HG03159 (cell line): Measurements from ENCODE around the gene REEP6.
"Not testable (repeated sequence)": the region's sequence is repeated elsewhere in the genome, so short reads cannot be mapped to it uniquely, and the experiment has no call there.

Experiments
- ATAC-seq: cut with Tn5 transposase; IDR thresholded peaks from one replicate; pipeline ENCODE4 v1.9.1; 2021; ENCODE audit warnings: mild to moderate bottlenecking, moderate library complexity; ENCODE audit not compliant: unreplicated experiment

The REEP6 gene

DNA sequence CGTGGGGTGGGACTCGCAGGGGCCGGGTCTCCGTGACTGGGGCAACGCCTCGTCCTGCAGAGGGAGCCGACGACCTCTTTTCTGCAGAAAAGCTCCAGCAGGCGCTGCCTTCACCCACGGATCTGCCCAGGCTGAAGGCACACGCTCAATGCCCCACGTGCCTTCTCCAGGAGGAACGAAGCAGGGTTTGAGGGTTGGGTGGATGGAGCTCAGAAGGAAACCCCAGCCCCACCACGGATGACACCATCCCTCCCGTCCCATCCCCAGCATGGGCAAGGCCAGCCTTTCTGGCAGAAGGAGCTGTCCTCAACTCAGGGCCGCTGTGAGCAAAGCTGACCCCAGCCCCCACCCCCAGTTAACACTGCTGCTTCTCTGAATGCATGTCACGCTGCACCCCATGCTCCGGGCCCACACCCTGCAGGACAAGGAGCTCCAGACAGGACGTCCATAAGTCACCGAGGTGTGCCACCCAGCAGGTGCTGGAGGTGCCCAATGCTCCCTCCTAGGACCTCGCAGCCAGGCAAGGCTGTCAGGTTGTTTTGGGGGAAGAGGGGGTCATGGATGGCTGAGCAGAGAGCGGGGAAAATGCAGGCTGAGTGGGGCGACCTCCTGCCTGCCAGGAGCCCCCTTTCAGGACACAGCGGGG is 19.3 kb upstream of the REEP6 start:
- ATAC-seq: no peak

GRCh38 chr19:1472231-1473084 is 18.5 kb upstream of the REEP6 start:
- no peak for ATAC-seq

DNA sequence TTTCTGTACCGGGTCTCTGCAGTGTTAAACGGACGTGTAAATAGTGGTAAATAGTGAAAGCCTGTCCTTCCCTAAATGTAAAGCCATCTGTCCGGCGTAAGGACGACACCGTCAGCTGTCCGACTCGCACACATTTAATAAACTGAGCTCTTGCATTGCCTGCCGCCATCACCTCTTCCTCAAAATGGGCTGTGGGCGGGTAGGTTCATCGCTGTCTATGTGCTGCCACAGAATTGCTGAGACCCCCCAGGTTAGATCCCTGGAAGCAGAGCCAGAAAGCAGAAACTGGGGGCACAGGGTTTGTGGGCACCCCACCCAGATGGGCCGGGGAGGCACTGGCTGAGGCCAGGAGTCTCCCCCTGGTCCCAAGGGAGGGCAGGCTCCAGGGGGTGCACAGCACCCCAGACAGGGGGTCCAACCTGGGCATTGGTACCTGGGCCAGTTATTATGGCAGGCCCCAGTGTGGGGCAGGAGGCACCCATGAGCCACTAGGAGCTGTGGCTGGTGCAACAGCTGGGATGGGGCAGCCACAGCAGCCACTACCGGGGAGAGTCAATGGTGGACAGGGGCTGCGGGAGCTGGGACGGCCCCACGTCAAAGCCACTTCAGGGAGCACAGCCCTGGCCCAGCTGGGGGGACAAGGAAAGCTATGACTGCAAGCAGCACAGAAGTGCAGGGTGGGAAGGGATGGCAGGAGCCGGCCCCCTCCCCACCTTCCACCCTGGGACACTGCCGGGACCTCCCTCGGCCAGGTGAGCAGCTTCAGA is 17.7 kb upstream of the REEP6 start:
- no peak for ATAC-seq

DNA sequence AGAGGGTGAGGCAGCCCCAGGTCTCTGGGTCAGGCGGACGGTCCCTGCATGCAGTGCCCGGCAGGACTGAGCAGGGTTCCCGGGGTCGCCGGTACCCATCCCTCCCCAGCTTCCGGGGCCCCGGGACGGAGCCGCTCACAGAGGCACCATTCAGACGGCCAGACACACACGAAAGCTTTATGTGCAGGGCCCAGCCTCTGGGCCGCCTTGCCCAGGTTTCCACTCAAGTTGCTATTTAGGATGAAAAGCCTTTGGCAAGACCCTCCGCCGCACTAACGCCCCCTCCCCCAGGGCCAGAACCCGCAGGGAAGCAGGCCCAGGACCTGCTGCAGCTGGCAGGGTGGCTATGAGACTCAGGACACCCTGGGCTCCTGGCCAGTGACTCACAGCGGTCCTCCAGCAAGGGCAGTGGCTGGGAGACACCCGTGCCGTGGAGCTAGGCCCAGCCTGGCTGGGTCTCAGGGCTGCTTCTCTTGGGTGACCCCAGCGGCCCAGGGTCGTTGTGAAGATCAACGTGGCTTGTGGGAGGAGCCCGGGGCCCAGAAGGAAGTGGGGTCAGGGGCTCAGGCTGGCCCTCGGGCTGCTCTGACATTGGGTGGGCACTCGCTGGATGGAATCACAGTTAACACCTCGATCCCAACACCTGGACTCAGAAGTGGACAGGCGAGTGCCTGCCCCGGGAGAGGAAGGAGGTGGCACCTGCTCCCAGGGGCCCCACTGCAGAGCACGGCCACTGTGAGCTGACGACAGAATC is 16.8 kb upstream of the REEP6 start:
- no peak for ATAC-seq

DNA sequence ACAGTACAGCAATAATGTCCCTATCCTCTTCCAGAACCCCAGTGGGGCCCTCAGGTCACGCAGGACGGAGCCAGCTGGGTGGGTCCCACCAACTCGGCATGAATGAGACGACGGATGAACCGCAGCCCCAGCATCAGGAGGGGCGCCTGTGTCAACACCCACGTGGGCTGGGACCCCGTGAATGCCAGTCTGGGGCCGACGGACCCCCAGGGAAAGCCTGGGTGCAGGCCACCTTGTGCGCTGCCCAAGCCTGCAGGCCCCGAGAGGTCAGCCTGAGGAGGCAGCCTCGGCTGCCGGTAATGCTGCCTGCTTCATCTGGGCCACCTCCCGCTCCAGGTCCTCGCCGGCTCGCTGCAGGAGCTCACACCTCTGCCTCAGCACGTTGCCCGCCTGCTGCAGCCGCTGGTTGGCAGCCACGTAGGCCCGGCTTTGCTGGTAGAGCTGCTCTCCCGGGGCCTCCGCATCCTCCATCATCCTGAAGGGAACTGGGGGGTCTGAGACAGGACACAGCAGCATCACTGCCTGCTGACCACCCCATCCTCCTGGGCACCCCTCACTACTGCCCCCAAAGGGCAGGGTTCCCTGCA is 16.1 kb upstream of the REEP6 start:
- no peak for ATAC-seq

GRCh38 chr19:1475751-1476437 is 15.1 kb upstream of the REEP6 start:
- ATAC-seq: no peak

DNA sequence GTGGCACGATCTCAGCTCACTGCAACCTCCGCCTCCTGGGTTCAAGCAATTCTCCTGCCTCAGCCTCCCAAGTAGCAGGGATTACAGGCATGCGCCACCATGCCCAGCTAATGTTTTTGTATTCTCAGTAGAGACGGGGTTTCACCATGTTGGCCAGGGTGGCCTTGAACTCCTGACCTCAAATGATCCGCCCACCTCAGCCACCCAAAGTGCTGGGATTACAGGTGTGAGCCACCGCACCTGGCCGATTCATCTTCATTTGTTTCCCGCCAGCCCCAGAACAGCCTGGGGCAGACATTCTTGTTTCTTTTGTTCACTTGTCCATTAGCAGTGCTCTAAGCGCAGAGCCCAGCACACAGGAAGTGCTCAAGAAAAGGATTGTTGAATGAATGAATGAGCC is 13.9 kb upstream of the REEP6 start:
- not testable (repeated sequence) for ATAC-seq

- ATAC-seq: peak; percentile 84
Measured at GRCh38 chr19:1478934-1479707, 11.9 kb upstream of the REEP6 start, which contains the start of gene C19orf25. C19orf25 (minus strand) TSS chr19:1479215; CDS start chr19:1478903, 312 bp downstream.

- ATAC-seq: no peak
Measured at GRCh38 chr19:1481224-1481892, 9.6 kb upstream of the REEP6 start.

DNA sequence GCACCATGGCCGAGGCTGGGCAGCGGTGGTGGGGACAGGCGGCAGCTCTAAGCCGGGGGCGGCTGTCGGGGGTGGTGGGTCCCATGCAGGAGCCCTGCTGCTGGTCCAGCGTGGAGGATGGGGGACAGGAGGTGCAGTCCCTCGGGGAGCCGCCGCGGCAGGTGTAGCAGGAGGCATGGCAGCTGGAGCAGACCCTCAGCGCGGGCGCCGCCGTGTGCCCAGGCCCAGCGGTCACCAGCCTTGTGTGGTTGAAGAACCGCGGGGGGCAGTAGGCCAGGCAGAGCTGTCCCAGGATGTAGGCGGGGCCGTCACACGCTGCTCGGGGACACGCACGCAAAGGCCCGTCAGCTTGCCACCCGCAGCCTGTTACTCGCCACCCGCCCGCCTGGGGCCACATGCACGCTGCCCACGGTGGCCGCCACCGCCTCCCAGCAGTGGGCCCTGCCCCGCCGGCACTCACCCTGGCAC is 9.1 kb upstream of the REEP6 start:
- ATAC-seq: no peak

DNA sequence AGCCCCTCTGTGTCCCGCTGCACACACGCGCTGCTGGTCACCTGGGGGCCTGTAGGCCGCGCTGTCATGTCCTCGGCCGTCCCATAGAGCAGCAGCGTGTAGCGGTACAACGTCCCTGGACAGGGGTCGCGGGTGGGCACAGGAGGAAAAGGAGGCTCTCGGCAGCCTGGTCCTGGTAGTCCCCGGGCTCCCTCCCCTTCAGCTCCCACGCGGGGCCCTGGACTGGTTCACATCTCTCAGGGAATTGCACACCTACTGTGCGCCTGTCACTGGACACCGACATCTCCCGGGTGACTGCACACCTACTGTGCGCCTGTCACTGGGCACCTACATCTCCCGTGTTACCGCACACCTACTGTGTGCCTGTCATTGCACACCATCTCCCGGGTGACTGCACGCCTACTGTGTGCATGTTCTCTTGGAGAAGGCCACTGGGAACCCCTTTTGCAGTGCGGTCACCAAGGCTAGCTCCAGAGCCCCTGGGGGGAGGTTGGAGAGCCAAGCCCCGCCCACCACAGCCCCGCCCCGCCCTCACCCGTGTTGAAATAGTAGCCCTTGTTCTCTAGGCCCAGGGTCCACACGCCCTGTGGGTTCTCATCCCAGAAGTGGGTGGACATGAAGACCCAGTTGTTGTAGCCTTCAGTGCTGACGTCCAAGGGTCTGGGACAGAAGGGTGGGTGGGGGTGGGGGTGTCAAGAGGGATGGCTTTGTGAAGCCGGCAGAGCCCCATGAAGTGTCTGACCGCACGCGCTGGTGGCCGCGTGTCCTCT is 8.4 kb upstream of the REEP6 start:
- ATAC-seq: no peak

- no peak for ATAC-seq
Measured at GRCh38 chr19:1483131-1483978, 7.6 kb upstream of the REEP6 start.

- no peak for ATAC-seq
Measured at GRCh38 chr19:1483979-1484428, 7.0 kb upstream of the REEP6 start.

GRCh38 chr19:1486720-1487575 is 4.0 kb upstream of the REEP6 start:
- ATAC-seq: no peak

- ATAC-seq: no peak
Measured at GRCh38 chr19:1487576-1488281, 3.3 kb upstream of the REEP6 start.
